HepG2 (cell line): ENCODE results near the gene ITIH2. TPM values are rescaled to one million over a fixed set of nuclear protein-coding genes. Genes with fewer than 3 reads are reported as not detected.
A peak's percentile ranks its signal among the peaks of the same experiment; 100 is the strongest.

Experiments used
- ATAC-seq: fragments of 200-7000 bp; cut with Tn5 transposase; 3 replicates; pipeline ENCODE4 v1.9.1; 2020; ENCODE audit warnings: mild to moderate bottlenecking, moderate library complexity
- BruUV-seq: library from RNA; stranded (reverse); fragments of 400-500 nt; replicated peaks from 2 replicates; lab custom pipeline; 2021; lab: Mats Ljungman, UMichigan
- CTCF ChIA-PET: fragments of 300-600 bp; formaldehyde crosslinking; extraction: SDS; loops from one replicate; lab custom pipeline; 2021; ENCODE audit warnings: low total read pairs, inconsistent platforms, low intra/inter-chr PET ratio; lab: Yijun Ruan, JAX
- POLR2A ChIA-PET: fragments of 350-600 bp; sonication (Branson Sonifier 250); formaldehyde crosslinking; loops from one replicate; lab custom pipeline; 2020; ENCODE audit warnings: antibody characterized with exemption, inconsistent platforms; lab: Yijun Ruan, JAX
- DNase-seq: peaks from one replicate; pipeline ENCODE4 v3.0.0-alpha.2; 2015; ENCODE audit warnings: low spot score
- FAIRE-seq: peaks from 3 replicates; lab custom pipeline; 2011; peaks lifted over from hg19 to GRCh38; lab: Jason Lieb, UNC
- H2AFZ ChIP-seq: one replicate; pipeline ENCODE4 v1.6.1; 2011; ENCODE audit warnings: low read length, inconsistent platforms
- H3K27ac ChIP-seq: fragments of 300-600 bp; 3 replicates; pipeline ENCODE4 v1.8.0; 2011; ENCODE audit warnings: mixed run types, mild to moderate bottlenecking, mixed read lengths, low read length, inconsistent platforms; ENCODE audit not compliant: insufficient read depth; ENCODE audit errors: extremely low read length
- H3K27me3 ChIP-seq, 2 experiments: fragments of 200-600 bp in 1 of 2; 2 replicates in 1 of 2; 3 replicates in 1 of 2; pipeline versions ENCODE4 v1.6.0 to v1.8.0; 2011; ENCODE audit warnings: low read length in 2 of 2, mild to moderate bottlenecking in 2 of 2, moderate library complexity in 2 of 2, inconsistent platforms in 1 of 2; ENCODE audit not compliant: insufficient read depth in 2 of 2, control insufficient read depth in 1 of 2
- H3K36me3 ChIP-seq, 2 experiments: fragments of 200-600 bp in 1 of 2; replicated peaks in 1 of 2; 2 replicates in 1 of 2; 3 replicates in 1 of 2; pipeline versions ENCODE4 v1.5.1 to v1.8.0; 2011; ENCODE audit warnings: low read length in 2 of 2, inconsistent platforms in 1 of 2; ENCODE audit not compliant: insufficient read depth in 2 of 2, control insufficient read depth in 1 of 2
- H3K4me1 ChIP-seq: 2 replicates; pipeline ENCODE4 v1.5.1; 2012; ENCODE audit warnings: low read length, inconsistent platforms; ENCODE audit not compliant: insufficient read depth
- H3K4me2 ChIP-seq: 2 replicates; pipeline ENCODE4 v1.6.0; 2011; ENCODE audit warnings: low read depth, low read length, inconsistent platforms
- H3K4me3 ChIP-seq, 3 experiments: fragments of 200-600 bp in 1 of 3; sonication (generic), shearing (Covaris generic) in 1 of 3; replicated peaks in 1 of 3; 2 replicates each; pipeline ENCODE4 v1.5.1; 2011 to 2016; ENCODE audit warnings: low read length in 3 of 3, inconsistent platforms in 2 of 3, low read depth in 2 of 3, mild to moderate bottlenecking in 2 of 3, control low read depth in 1 of 3, mixed read lengths in 1 of 3; ENCODE audit not compliant: insufficient read depth in 1 of 3
- H3K79me2 ChIP-seq: one replicate; pipeline ENCODE4 v1.6.1; 2011; ENCODE audit warnings: low read length, inconsistent platforms; ENCODE audit not compliant: insufficient read depth
- H3K9ac ChIP-seq: 2 replicates; pipeline ENCODE4 v1.6.0; 2011; ENCODE audit warnings: mild to moderate bottlenecking, low read depth, low read length, inconsistent platforms; ENCODE audit not compliant: insufficient read depth
- H3K9me3 ChIP-seq: 2 replicates; pipeline ENCODE4 v1.5.1; 2012; ENCODE audit warnings: mild to moderate bottlenecking, low read length
- H4K20me1 ChIP-seq: 2 replicates; pipeline ENCODE4 v1.6.0; 2011; ENCODE audit warnings: inconsistent platforms, mild to moderate bottlenecking, low read length, moderate library complexity; ENCODE audit not compliant: insufficient read depth
- AGO2 ChIP-seq: fragments of 200-400 bp; formaldehyde crosslinking; optimal IDR thresholded peaks from 2 replicates; pipeline ENCODE3; 2017; ENCODE audit warnings: mild to moderate bottlenecking, low read depth, low read length, moderate library complexity
- HNRNPL ChIP-seq: fragments of 200-400 bp; formaldehyde crosslinking; IDR thresholded peaks from 2 replicates; pipeline ENCODE4 v1.6.1; 2017; ENCODE audit warnings: mild to moderate bottlenecking, low read depth, low read length
- MXD4 ChIP-seq: IDR thresholded peaks from 2 replicates; pipeline ENCODE4 v1.6.1; 2016; ENCODE audit warnings: mild to moderate bottlenecking, missing biosample characterization, missing genetic modification reagents
- POLR2A ChIP-seq, 2 experiments: IDR thresholded peaks; 2 replicates each; pipeline ENCODE4 v1.6.1; 2011; ENCODE audit warnings: low read depth in 2 of 2, low read length in 2 of 2, mild to moderate bottlenecking in 1 of 2, moderate library complexity in 1 of 2; ENCODE audit not compliant: insufficient read depth in 1 of 2
- POLR2AphosphoS5 ChIP-seq: IDR thresholded peaks from 2 replicates; pipeline ENCODE4 v1.6.1; 2012; ENCODE audit warnings: low read depth, low read length
- RBFOX2 ChIP-seq: fragments of 200-400 bp; formaldehyde crosslinking; IDR thresholded peaks from 2 replicates; pipeline ENCODE4 v1.6.1; 2017; ENCODE audit warnings: low read depth, mild to moderate bottlenecking, low read length
- TARDBP ChIP-seq: sonication (generic); formaldehyde crosslinking; IDR thresholded peaks from 2 replicates; pipeline ENCODE4 v1.8.0; 2022; ENCODE audit warnings: mild to moderate bottlenecking, missing genetic modification reagents
- ZNF253 ChIP-seq: sonication (generic); formaldehyde crosslinking; IDR thresholded peaks from 2 replicates; pipeline ENCODE4 v1.8.0; 2022; ENCODE audit warnings: mild to moderate bottlenecking, missing genetic modification reagents, borderline replicate concordance
- ZNF724P ChIP-seq: sonication (generic); formaldehyde crosslinking; IDR thresholded peaks from 2 replicates; pipeline ENCODE4 v1.8.0; 2022; ENCODE audit warnings: missing genetic modification reagents, borderline replicate concordance
- WGBS: methylation state at CpG from one replicate; pipeline ENCODE4 v1.1.6; 2017; ENCODE audit warnings: low lambda C conversion rate; 5-methylcytosine and 5-hydroxymethylcytosine counted together
- in situ Hi-C: cut with HindIII; loops from 2 replicates; pipeline ENCODE4 v1.10.0; 2017; ENCODE audit warnings: low pct_unique_long_range_greater_than_20kb; ENCODE audit not compliant: extremely low pct_ligation_motif_present
- intact Hi-C: fragments of 100-400 bp; cut with micrococcal nuclease; formaldehyde crosslinking; loops from one replicate; pipeline ENCODE4 v1.10.0; 2022; ENCODE audit not compliant: unreplicated experiment
- polyA plus RNA-seq, 8 experiments: library from polyadenylated mRNA; depleted of rRNA in 3 of 8; stranded (reverse) in 7 of 8; unstranded in 1 of 8; fragments of >200 nt; fragmentation: Illumina TruSeq in 4 of 8; extraction: Trizol in 4 of 8; gene quantifications; 2 replicates each; pipeline versions ENCODE4 v1.2.1 to v1.2.3, GENCODE V29; 2011 to 2016; ENCODE audit warnings: low read depth in 4 of 8, missing spikeins in 1 of 8, mixed read lengths in 1 of 8; ENCODE audit not compliant: insufficient read depth in 1 of 8
- total RNA-seq, 5 experiments: library from RNA; depleted of rRNA; stranded (reverse); fragments of >200 nt; fragmentation: Illumina TruSeq; extraction: Trizol; gene quantifications; 2 replicates each; pipeline ENCODE4 v1.2.3, GENCODE V29; 2016; ENCODE audit warnings: low read depth in 1 of 5
- TF ChIP-seq, protein P1 (sequence below): sonication (generic); formaldehyde crosslinking; IDR thresholded peaks from 2 replicates; pipeline ENCODE4 v1.8.0; 2022; ENCODE audit warnings: mild to moderate bottlenecking, missing genetic modification reagents
- TF ChIP-seq, protein P2 (sequence below): sonication (generic); formaldehyde crosslinking; IDR thresholded peaks from 2 replicates; pipeline ENCODE4 v1.5.1; 2020; ENCODE audit warnings: mild to moderate bottlenecking, missing genetic modification reagents, moderate library complexity
- TF ChIP-seq, protein P3 (sequence below): sonication (generic); formaldehyde crosslinking; IDR thresholded peaks from 2 replicates; pipeline ENCODE4 v1.4.0; 2020; ENCODE audit warnings: mild to moderate bottlenecking, missing genetic modification reagents
- TF ChIP-seq, protein P4 (sequence below): sonication (generic); formaldehyde crosslinking; IDR thresholded peaks from 2 replicates; pipeline ENCODE4 v1.4.0; 2020; ENCODE audit warnings: mild to moderate bottlenecking, missing genetic modification reagents

The ITIH2 gene
- total and polyA plus RNA-seq, 2 of the 13 experiments (the other 11 are each of a cell fraction or from before 2014, with no cell fraction given): 1,197 to 1,427 TPM

DNA sequence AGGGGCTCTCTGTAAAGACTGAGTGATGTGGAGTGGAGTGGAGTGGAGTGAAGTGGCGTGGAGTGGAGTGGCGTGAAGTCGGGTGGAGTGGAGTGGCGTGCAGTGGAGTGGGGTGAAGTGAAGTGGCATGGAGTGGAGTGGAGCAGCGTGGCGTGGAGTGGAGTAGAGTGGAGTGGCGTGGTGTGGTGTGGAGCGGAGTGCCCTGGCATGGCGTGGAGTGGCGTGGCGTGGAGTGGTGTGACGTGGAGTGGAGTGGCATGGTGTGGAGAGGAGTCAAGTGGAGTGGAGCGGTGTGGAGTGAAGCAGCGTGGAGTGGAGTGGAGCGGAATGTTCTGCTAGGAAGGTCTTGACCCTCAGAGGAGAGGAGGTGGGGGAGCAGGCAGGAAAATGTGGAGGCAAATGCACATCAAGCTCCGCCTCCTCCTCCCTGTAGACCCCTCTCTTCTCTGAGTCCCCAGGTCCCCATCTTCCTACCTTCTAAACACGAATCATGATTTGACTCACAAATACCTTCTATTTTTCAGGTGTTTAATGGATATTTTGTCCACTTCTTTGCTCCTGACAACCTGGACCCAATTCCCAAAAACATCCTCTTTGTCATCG is 19.9 kb downstream of the ITIH2 start:
- POLR2A ChIA-PET: interaction anchor here (0.7 to 2.3 kb wide), 3 partner anchors 10 to 20 kb away, joined by 3 to 8 read pairs (median 4); partner anchors contain the start of gene ITIH2
- 95% methylated on average over 18 of the region's 18 CpGs for WGBS
- Histone ChIP-seq H3K9me3 (no peaks in the 10 kb centered on the region), H3K9ac (no peak overlapping the region), H3K36me3 (peaks cover 41 to 87% of the 10 kb centered on the region in 2 experiments), H4K20me1 (no peaks in the 10 kb centered on the region), H3K4me2 (no peak overlapping the region), H3K4me3 (no peak overlapping the region), H3K4me1 (0 out of 2 replicates have a peak, but pooled peaks cover 8% of the 10 kb centered on the region), H3K79me2 (no peaks in the 10 kb centered on the region), H2AFZ (no peak overlapping the region), H3K27me3 (no peaks in the 10 kb centered on the region), H3K27ac (no peak overlapping the region)
- DNase-seq (no peak), ATAC-seq (peak; percentile 41), FAIRE-seq (no peak)
- TF ChIP-seq, protein P1, sequence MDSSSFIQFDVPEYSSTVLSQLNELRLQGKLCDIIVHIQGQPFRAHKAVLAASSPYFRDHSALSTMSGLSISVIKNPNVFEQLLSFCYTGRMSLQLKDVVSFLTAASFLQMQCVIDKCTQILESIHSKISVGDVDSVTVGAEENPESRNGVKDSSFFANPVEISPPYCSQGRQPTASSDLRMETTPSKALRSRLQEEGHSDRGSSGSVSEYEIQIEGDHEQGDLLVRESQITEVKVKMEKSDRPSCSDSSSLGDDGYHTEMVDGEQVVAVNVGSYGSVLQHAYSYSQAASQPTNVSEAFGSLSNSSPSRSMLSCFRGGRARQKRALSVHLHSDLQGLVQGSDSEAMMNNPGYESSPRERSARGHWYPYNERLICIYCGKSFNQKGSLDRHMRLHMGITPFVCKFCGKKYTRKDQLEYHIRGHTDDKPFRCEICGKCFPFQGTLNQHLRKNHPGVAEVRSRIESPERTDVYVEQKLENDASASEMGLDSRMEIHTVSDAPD (CRISPR knock-in tag): no peak
- TF ChIP-seq ZNF724P (CRISPR knock-in tag): no peak
- peak; percentile 99 for TF ChIP-seq AGO2
- TF ChIP-seq ZNF253 (CRISPR knock-in tag): 0 out of 2 replicates have a peak, but pooled peaks have one; percentile 30
- TF ChIP-seq, protein P2, sequence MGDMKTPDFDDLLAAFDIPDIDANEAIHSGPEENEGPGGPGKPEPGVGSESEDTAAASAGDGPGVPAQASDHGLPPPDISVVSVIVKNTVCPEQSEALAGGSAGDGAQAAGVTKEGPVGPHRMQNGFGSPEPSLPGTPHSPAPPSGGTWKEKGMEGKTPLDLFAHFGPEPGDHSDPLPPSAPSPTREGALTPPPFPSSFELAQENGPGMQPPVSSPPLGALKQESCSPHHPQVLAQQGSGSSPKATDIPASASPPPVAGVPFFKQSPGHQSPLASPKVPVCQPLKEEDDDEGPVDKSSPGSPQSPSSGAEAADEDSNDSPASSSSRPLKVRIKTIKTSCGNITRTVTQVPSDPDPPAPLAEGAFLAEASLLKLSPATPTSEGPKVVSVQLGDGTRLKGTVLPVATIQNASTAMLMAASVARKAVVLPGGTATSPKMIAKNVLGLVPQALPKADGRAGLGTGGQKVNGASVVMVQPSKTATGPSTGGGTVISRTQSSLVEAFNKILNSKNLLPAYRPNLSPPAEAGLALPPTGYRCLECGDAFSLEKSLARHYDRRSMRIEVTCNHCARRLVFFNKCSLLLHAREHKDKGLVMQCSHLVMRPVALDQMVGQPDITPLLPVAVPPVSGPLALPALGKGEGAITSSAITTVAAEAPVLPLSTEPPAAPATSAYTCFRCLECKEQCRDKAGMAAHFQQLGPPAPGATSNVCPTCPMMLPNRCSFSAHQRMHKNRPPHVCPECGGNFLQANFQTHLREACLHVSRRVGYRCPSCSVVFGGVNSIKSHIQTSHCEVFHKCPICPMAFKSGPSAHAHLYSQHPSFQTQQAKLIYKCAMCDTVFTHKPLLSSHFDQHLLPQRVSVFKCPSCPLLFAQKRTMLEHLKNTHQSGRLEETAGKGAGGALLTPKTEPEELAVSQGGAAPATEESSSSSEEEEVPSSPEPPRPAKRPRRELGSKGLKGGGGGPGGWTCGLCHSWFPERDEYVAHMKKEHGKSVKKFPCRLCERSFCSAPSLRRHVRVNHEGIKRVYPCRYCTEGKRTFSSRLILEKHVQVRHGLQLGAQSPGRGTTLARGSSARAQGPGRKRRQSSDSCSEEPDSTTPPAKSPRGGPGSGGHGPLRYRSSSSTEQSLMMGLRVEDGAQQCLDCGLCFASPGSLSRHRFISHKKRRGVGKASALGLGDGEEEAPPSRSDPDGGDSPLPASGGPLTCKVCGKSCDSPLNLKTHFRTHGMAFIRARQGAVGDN (CRISPR knock-in tag): peak; percentile 23; the same call in 1 of the 2 replicates
- peak; percentile 83; the same call in 1 of the 2 replicates for TF ChIP-seq HNRNPL
- TF ChIP-seq MXD4 (CRISPR knock-in tag): no peak
- TF ChIP-seq RBFOX2: peak; percentile 77
- TF ChIP-seq POLR2A (IDR thresholded peaks at IDR 0.05; ENCODE audit: insufficient read depth in 1 of 2, low read depth in 2 of 2, low read length in 2 of 2): peak; percentile 36 to 62; a peak in 3 of 4 replicates
- TF ChIP-seq, protein P3, sequence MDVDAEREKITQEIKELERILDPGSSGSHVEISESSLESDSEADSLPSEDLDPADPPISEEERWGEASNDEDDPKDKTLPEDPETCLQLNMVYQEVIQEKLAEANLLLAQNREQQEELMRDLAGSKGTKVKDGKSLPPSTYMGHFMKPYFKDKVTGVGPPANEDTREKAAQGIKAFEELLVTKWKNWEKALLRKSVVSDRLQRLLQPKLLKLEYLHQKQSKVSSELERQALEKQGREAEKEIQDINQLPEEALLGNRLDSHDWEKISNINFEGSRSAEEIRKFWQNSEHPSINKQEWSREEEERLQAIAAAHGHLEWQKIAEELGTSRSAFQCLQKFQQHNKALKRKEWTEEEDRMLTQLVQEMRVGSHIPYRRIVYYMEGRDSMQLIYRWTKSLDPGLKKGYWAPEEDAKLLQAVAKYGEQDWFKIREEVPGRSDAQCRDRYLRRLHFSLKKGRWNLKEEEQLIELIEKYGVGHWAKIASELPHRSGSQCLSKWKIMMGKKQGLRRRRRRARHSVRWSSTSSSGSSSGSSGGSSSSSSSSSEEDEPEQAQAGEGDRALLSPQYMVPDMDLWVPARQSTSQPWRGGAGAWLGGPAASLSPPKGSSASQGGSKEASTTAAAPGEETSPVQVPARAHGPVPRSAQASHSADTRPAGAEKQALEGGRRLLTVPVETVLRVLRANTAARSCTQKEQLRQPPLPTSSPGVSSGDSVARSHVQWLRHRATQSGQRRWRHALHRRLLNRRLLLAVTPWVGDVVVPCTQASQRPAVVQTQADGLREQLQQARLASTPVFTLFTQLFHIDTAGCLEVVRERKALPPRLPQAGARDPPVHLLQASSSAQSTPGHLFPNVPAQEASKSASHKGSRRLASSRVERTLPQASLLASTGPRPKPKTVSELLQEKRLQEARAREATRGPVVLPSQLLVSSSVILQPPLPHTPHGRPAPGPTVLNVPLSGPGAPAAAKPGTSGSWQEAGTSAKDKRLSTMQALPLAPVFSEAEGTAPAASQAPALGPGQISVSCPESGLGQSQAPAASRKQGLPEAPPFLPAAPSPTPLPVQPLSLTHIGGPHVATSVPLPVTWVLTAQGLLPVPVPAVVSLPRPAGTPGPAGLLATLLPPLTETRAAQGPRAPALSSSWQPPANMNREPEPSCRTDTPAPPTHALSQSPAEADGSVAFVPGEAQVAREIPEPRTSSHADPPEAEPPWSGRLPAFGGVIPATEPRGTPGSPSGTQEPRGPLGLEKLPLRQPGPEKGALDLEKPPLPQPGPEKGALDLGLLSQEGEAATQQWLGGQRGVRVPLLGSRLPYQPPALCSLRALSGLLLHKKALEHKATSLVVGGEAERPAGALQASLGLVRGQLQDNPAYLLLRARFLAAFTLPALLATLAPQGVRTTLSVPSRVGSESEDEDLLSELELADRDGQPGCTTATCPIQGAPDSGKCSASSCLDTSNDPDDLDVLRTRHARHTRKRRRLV: no peak
- TF ChIP-seq, protein P4, sequence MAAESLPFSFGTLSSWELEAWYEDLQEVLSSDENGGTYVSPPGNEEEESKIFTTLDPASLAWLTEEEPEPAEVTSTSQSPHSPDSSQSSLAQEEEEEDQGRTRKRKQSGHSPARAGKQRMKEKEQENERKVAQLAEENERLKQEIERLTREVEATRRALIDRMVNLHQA (CRISPR knock-in tag): no peak
- peak; percentile 62 for TF ChIP-seq POLR2AphosphoS5
- TF ChIP-seq TARDBP (CRISPR knock-in tag): peak; percentile 83
- intact Hi-C loops: no loop called here
- CTCF ChIA-PET: no interaction called here
- in situ Hi-C loops: no loop called here
- no TSS peak for BruUV-seq
